DMS153 treated with DMSO at 0.1 percent for 48 hours (cell line): Measurements from ENCODE around the gene ZNF672.
"Not testable (repeated sequence)": the region's sequence is repeated elsewhere in the genome, so short reads cannot be mapped to it uniquely, and the experiment has no call there.

Source experiments
- DNase-seq: peaks from one replicate; lab custom pipeline; 2025; ENCODE audit not compliant: unreplicated experiment; lab: John Stamatoyannopoulos, UW

ZNF672 gene

GRCh38 chr1:248837781-248838356, at the start of gene ZNF672:
ZNF672 (plus strand) TSS chr1:248838224; CDS start chr1:248847275, 9,051 bp downstream.
- DNase-seq = peak; percentile 98

- no peak for DNase-seq
These were observed 49.7 kb upstream of the ZNF672 start for GRCh38 chr1:248788327-248788726.

- DNase-seq = not testable (repeated sequence)
These were observed 48.7 kb upstream of the ZNF672 start for GRCh38 chr1:248789337-248789736.

GRCh38 chr1:248790456-248790855, 47.6 kb upstream of the ZNF672 start:
- DNase-seq = no peak

- DNase-seq = no peak
These were observed 47.0 kb upstream of the ZNF672 start for GRCh38 chr1:248791010-248791409.

- DNase-seq = no peak
These were observed 45.7 kb upstream of the ZNF672 start for GRCh38 chr1:248792342-248792741.

GRCh38 chr1:248793592-248793991, 44.4 kb upstream of the ZNF672 start:
- DNase-seq = no peak

GRCh38 chr1:248794663-248795062, 43.4 kb upstream of the ZNF672 start:
- not testable (repeated sequence) for DNase-seq

- no peak for DNase-seq
These were observed 39.2 kb upstream of the ZNF672 start for GRCh38 chr1:248798791-248799190.

GRCh38 chr1:248800459-248800858, 37.6 kb upstream of the ZNF672 start:
- DNase-seq = no peak

GRCh38 chr1:248802454-248802853, 35.6 kb upstream of the ZNF672 start:
- no peak for DNase-seq

GRCh38 chr1:248803501-248803900, 34.5 kb upstream of the ZNF672 start:
- DNase-seq = not testable (repeated sequence)

- DNase-seq = no peak
These were observed 33.0 kb upstream of the ZNF672 start for GRCh38 chr1:248804771-248805681.

- DNase-seq = no peak
These were observed 32.1 kb upstream of the ZNF672 start for GRCh38 chr1:248805876-248806275.

- DNase-seq = peak; percentile 39
These were observed 30.8 kb upstream of the ZNF672 start for GRCh38 chr1:248807067-248807737.

GRCh38 chr1:248808876-248809275, 29.1 kb upstream of the ZNF672 start:
- no peak for DNase-seq

GRCh38 chr1:248810000-248810726, 27.9 kb upstream of the ZNF672 start:
- no peak for DNase-seq

- no peak for DNase-seq
These were observed 27.1 kb upstream of the ZNF672 start for GRCh38 chr1:248810727-248811513.

- DNase-seq = no peak
These were observed 26.2 kb upstream of the ZNF672 start for GRCh38 chr1:248811514-248812490.
